ELR (cell line): Measurements from ENCODE around the gene STRIP1.
"Not testable (repeated sequence)": the region's sequence is repeated elsewhere in the genome, so short reads cannot be mapped to it uniquely, and the experiment has no call there.

Source experiments
- DNase-seq: peaks from one replicate; pipeline ENCODE4 v3.0.0-alpha.2; 2015; ENCODE audit warnings: low read depth

The STRIP1 gene

DNA sequence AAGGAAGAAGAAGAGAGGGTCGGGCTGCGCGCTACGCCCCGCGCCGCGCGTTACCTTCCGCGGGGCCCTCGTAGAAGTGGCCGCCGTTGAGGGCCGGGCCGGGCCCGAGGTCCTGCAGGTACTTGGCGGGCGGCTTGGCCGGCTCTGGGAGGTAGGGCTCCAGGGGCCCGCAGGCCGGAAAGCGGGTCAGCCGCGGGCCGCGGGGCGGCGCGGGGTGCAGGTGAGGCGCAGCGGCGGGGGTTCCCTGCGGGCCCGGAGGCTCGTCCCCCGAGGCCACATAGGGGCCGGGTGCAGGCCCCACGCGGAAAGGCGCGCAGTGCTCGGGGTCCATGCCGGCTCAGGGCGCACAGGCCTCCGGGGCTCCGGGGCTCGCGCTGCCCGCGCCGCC is 35.9 kb downstream of the STRIP1 start:
- DNase-seq = no peak

DNA sequence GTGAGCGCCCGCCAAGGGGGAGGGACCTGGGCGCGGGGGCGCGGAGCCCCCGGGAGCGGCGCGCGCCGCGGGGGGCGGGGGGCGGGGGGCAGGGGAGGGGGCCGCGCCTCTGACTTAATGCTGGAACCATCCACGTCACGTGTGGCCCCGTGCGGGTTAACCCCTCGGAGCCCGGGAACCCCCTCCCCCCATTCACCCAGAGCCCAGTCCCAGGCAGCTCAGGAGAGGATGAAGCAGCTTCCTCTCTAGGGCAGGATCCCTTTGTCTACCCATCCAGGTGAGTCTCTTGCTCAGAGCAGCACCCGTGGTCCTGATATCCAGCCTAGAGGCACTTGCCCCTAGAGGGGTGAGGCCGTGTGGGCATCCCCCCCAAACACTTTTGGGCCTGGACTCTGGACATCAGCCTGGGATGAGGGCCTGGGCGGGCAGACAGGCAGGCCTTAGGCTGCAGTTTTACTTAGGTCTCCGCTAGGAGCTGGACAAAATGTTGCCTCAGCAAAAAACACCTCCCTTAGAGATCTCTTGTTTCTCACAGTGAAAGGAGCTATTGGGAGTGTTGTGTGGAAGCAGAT is 36.3 kb downstream of the STRIP1 start, which contains the start of gene ALX3:
Gene ALX3, minus strand, starts transcription at position 2 of the 572 bp plus-strand sequence. CDS start 60 bp downstream, outside the sequence.
- DNase-seq = no peak

- no peak for DNase-seq
These were observed 39.7 kb downstream of the STRIP1 start for GRCh38 chr1:110074166-110074565.

- no peak for DNase-seq
These were observed 42.5 kb downstream of the STRIP1 start for GRCh38 chr1:110076789-110077500.

DNA sequence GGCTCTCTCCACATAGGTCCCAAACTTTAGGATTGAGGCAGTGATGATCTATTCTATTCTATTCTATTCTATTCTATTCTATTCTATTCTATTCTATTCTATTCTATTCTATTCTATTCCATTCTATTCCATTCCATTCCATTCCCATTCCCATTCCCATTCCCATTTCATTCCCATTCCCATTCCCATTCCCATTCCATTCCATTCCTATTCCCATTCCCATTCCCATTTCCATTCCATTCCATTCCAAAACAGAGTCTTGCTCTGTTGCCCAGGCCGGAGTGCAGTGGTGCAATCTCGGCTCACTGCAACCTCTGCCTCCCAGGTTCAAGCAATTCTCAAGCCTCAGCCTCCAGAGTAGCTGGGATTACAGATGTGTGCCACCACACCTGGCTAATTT is 45.6 kb downstream of the STRIP1 start:
- DNase-seq = not testable (repeated sequence)

GRCh38 chr1:110081061-110081460 is 46.6 kb downstream of the STRIP1 start:
- DNase-seq = no peak

DNA sequence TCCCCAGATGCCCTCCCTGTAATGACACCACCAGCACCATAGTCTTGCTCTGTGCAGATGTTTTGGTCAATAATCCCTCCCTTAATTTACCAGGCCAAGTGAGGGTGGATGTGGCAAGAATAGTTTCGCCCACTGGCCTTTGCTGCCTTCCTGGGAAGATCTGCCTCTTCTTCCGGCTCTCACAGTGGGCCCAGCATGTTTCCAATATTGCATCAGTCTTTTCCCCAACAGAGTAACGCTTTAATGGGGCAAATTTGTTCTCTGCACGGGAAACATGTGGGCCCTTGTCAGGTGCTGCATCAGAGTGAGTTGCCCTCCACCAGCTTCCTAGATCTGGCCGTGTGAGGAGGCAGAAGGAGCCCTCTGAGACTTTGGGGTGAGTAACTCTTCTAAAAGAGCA is 48.1 kb downstream of the STRIP1 start:
- no peak for DNase-seq

DNA sequence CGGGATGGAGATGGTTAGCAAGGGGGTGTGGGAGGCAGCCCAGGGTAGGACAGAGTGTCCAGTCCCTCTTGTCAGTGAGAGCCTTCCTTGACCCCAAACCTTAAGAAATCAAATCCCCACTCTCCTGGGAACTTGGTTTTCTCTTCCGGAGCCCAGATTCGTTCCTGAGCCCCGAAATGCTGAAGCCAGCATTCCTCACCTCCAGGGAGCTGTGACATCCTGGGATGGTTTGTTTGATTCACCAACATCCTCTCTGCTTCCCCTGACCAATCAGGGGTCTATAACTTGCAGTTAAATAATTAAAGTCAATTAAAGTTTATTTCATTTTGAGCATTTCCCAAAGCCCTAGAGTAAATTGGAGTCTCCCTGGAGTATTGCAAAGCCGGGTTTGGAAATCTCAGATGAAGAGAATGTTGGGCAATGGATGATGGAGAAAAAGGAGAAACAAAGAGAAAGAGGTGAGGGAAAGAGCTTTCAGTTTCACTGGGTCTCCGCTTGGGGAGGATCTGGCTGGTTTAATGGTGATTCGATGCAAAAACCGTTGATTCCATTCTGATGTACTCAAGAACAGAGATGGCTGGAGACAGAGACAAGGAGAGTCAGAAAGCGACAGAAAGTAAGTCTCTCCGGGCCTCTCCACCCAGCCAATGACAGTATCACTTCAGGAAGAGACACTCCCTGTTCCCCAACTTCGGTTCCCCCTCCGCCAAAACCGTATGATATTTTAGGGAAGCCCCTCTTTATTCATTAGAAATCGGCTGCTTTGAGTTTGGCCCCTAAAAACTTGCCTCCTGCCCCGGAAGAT is 48.8 kb downstream of the STRIP1 start:
- DNase-seq = no peak

- no peak for DNase-seq
These were observed 49.4 kb downstream of the STRIP1 start for GRCh38 chr1:110083866-110084226.

- DNase-seq = peak; percentile 45
These were observed 50.0 kb downstream of the STRIP1 start for GRCh38 chr1:110084227-110085078.

- DNase-seq = no peak
These were observed 51.2 kb downstream of the STRIP1 start for GRCh38 chr1:110085671-110086070.

- no peak for DNase-seq
These were observed 52.5 kb downstream of the STRIP1 start for GRCh38 chr1:110086961-110087360.

GRCh38 chr1:110087812-110088738 is 53.7 kb downstream of the STRIP1 start:
- peak; percentile 74 for DNase-seq

GRCh38 chr1:110088739-110089316 is 54.4 kb downstream of the STRIP1 start:
- no peak for DNase-seq

- no peak for DNase-seq
These were observed 55.3 kb downstream of the STRIP1 start for GRCh38 chr1:110089561-110090275.

DNA sequence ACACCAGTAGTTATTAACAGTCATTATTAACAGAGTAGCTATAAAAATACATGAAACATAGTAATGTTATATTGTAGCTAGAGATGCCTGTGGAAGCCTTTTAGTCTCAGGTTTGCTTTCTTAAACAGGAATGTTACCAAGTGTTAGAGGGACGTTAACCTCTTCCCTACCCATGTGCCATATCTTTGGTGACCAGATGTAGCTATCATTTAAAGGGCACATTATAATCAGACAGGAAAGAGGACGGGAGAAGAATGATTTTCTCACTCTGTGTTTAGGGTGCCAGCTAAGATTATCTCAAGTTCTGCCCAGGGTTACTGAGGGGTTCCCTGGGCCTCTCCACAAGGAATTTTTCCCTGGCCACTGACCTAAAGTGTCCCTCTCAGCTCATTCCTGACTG is 57.0 kb downstream of the STRIP1 start:
- no peak for DNase-seq

DNA sequence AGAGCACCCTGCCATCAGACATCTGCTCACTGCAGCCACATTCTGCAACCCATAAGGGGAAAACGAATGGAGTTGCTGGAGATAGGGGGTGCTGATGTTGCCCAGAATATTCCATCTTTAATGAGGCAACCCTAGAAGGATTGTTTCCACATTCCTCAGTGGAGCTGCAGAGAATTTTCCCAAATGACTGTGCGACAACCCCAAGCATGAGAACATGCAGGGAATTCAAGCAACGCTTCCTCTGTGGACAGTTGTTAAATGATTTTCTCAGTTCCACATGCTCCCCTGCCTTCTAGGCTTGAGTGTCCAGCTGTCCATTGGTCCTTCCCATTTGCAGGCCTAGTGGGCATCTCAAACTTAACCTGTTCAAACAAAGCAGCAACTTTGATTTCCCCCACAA is 57.4 kb downstream of the STRIP1 start:
- no peak for DNase-seq

GRCh38 chr1:110092991-110093390 is 58.6 kb downstream of the STRIP1 start:
- no peak for DNase-seq

- no peak for DNase-seq
These were observed 60.7 kb downstream of the STRIP1 start for GRCh38 chr1:110094931-110095654.
